SK-N-SH treated with all-trans-retinoic acid at 6 μM for 48 hours (cell line): ENCODE results near the gene PPP1R10.

Experiments
- ATAC-seq: fragments of 200-7000 bp; cut with Tn5 transposase; 3 replicates; pipeline ENCODE4 v1.9.1; 2020; ENCODE audit warnings: mild to moderate bottlenecking, moderate library complexity
- ARNTL ChIP-seq: fragments of 450-650 bp; formaldehyde crosslinking; IDR thresholded peaks from 2 replicates; pipeline ENCODE4 v1.5.0; 2020; ENCODE audit warnings: low read depth, mild to moderate bottlenecking, moderate library complexity, borderline replicate concordance
- BACH2 ChIP-seq: fragments of 250-450 bp; sonication (Bioruptor Pico); IDR thresholded peaks from 2 replicates; pipeline ENCODE4 v1.9.0; 2021; ENCODE audit warnings: mild to moderate bottlenecking, borderline replicate concordance
- CSDC2 ChIP-seq: fragments of 250-450 bp; sonication (Bioruptor Pico); IDR thresholded peaks from 2 replicates; pipeline ENCODE4 v1.5.0; 2020; ENCODE audit warnings: mild to moderate bottlenecking, moderate library complexity
- ESRRG ChIP-seq: fragments of 250-450 bp; sonication (Bioruptor Pico); IDR thresholded peaks from 2 replicates; pipeline ENCODE4 v1.6.1; 2021; ENCODE audit warnings: mild to moderate bottlenecking
- GLIS3 ChIP-seq: fragments of 250-450 bp; sonication (Bioruptor Pico); IDR thresholded peaks from 2 replicates; pipeline ENCODE4 v1.5.0; 2020; ENCODE audit warnings: mild to moderate bottlenecking, moderate library complexity
- ISL1 ChIP-seq: fragments of 250-450 bp; sonication (Bioruptor Pico); IDR thresholded peaks from 2 replicates; pipeline ENCODE4 v2.1.2; 2022; ENCODE audit warnings: mild to moderate bottlenecking, moderate library complexity
- OSR1 ChIP-seq: fragments of 250-450 bp; sonication (Bioruptor Pico); IDR thresholded peaks from 2 replicates; pipeline ENCODE4 v1.8.0; 2022; ENCODE audit warnings: moderate library complexity, mild to moderate bottlenecking, inconsistent platforms
- PPARA ChIP-seq: fragments of 250-450 bp; sonication (Bioruptor Pico); IDR thresholded peaks from 2 replicates; pipeline ENCODE4 v1.5.0; 2020; ENCODE audit warnings: mild to moderate bottlenecking, borderline replicate concordance
- RARB ChIP-seq: fragments of 250-450 bp; sonication (Bioruptor Pico); IDR thresholded peaks from 2 replicates; pipeline ENCODE4 v1.8.0; 2021; ENCODE audit warnings: mild to moderate bottlenecking, moderate library complexity
- SNAI2 ChIP-seq: fragments of 250-450 bp; sonication (Bioruptor Pico); IDR thresholded peaks from 2 replicates; pipeline ENCODE4 v1.5.0; 2020; ENCODE audit warnings: mild to moderate bottlenecking, moderate library complexity
- TCF4 ChIP-seq: fragments of 250-450 bp; sonication (Bioruptor Pico); IDR thresholded peaks from 2 replicates; pipeline ENCODE4 v1.8.0; 2021; ENCODE audit warnings: mild to moderate bottlenecking, moderate library complexity, borderline replicate concordance
- TOX ChIP-seq: fragments of 250-450 bp; sonication (Bioruptor Pico); IDR thresholded peaks from 2 replicates; pipeline ENCODE4 v1.8.0; 2021; ENCODE audit warnings: mild to moderate bottlenecking, moderate library complexity, borderline replicate concordance
- ZC3H10 ChIP-seq: fragments of 250-450 bp; sonication (Bioruptor Pico); IDR thresholded peaks from 2 replicates; pipeline ENCODE4 v1.5.1; 2021; ENCODE audit warnings: mild to moderate bottlenecking, moderate library complexity
- ZFP3 ChIP-seq: fragments of 250-450 bp; sonication (Bioruptor Pico); IDR thresholded peaks from 2 replicates; pipeline ENCODE4 v1.5.0; 2020; ENCODE audit warnings: mild to moderate bottlenecking, moderate library complexity
- ZFP30 ChIP-seq: fragments of 450-650 bp; formaldehyde crosslinking; IDR thresholded peaks from 2 replicates; pipeline ENCODE4 v1.5.0; 2022; ENCODE audit warnings: mild to moderate bottlenecking, moderate library complexity
- ZNF565 ChIP-seq: fragments of 450-650 bp; formaldehyde crosslinking; conservative IDR thresholded peaks from 2 replicates; pipeline ENCODE4 v1.5.0; 2020; ENCODE audit warnings: low read depth, mild to moderate bottlenecking, moderate library complexity
- ZNF70 ChIP-seq: fragments of 450-650 bp; formaldehyde crosslinking; IDR thresholded peaks from 2 replicates; pipeline ENCODE4 v1.5.0; 2020; ENCODE audit warnings: mild to moderate bottlenecking, moderate library complexity
- ZNF8 ChIP-seq: fragments of 450-650 bp; formaldehyde crosslinking; IDR thresholded peaks from 2 replicates; pipeline ENCODE4 v1.5.0; 2020; ENCODE audit warnings: mild to moderate bottlenecking, moderate library complexity
- TF ChIP-seq, protein P1 (sequence below): fragments of 250-450 bp; sonication (Bioruptor Pico); IDR thresholded peaks from 2 replicates; pipeline ENCODE4 v1.8.0; 2021; ENCODE audit warnings: low read depth, mild to moderate bottlenecking, moderate library complexity, borderline replicate concordance
- TF ChIP-seq, protein P2 (sequence below): fragments of 250-450 bp; sonication (Bioruptor Pico); IDR thresholded peaks from 2 replicates; pipeline ENCODE4 v1.5.1; 2021; ENCODE audit warnings: mild to moderate bottlenecking, moderate library complexity
- TF ChIP-seq, protein P3 (sequence below): fragments of 250-450 bp; sonication (Bioruptor Pico); IDR thresholded peaks from 2 replicates; pipeline ENCODE4 v1.5.1; 2020; ENCODE audit warnings: low read depth, mild to moderate bottlenecking, moderate library complexity
- TF ChIP-seq, protein P4 (sequence below): fragments of 250-450 bp; sonication (Bioruptor Pico); IDR thresholded peaks from 2 replicates; pipeline ENCODE4 v1.8.0; 2020; ENCODE audit warnings: mild to moderate bottlenecking, moderate library complexity, borderline replicate concordance
- TF ChIP-seq, protein P5 (sequence below): fragments of 250-450 bp; sonication (Bioruptor Pico); IDR thresholded peaks from 2 replicates; pipeline ENCODE4 v1.5.0; 2020; ENCODE audit warnings: mild to moderate bottlenecking, moderate library complexity

PPP1R10 gene

DNA sequence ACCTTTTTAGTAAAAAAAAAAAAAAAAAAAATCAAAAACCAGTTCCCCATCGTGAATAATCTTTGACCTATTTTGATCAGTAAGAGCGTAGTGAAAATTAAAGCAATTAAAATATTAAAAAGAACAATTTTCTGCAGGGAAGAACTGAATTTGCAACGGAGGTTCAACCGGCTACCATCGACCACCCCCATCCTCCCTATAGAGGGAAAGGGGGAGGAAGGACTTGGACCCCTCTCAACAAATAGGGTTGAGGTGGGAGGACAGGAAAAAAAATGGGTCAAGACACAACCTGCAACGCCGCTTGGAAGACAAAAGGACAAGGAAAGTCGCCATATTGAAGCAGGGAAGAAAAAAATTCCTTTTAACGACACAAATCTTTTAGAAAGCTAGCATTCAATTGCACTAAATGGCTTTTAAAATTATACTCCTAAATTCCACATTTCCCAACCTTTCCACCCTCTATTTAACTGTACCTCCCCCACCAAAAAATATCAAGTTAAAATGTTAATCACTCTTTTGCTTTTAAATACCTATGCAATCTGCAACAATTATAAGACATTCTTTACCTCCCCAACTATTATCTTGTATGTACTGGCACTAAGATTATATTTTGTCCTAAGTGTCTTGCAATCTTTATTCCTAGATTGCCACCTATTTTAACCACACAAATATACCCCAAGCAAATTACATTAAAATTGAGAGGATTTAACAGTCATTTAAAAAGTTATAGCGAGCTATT, 1.7 kb downstream of the PPP1R10 start:
- TF ChIP-seq, protein P1, sequence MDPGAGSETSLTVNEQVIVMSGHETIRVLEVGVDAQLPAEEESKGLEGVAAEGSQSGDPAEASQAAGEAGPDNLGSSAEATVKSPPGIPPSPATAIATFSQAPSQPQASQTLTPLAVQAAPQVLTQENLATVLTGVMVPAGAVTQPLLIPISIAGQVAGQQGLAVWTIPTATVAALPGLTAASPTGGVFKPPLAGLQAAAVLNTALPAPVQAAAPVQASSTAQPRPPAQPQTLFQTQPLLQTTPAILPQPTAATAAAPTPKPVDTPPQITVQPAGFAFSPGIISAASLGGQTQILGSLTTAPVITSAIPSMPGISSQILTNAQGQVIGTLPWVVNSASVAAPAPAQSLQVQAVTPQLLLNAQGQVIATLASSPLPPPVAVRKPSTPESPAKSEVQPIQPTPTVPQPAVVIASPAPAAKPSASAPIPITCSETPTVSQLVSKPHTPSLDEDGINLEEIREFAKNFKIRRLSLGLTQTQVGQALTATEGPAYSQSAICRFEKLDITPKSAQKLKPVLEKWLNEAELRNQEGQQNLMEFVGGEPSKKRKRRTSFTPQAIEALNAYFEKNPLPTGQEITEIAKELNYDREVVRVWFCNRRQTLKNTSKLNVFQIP (CRISPR knock-in tag), result peak; percentile 6; the same call in 1 of the 2 replicates
- TF ChIP-seq ZNF8 (CRISPR knock-in tag) (no peak), TOX (CRISPR knock-in tag) (peak; percentile 91), ZC3H10 (peak; percentile 25), GLIS3 (CRISPR knock-in tag) (peak; percentile 16), ISL1 (no peak), BACH2 (CRISPR knock-in tag) (no peak), CSDC2 (no peak; the same call in 1 of the 2 replicates), ZNF70 (no peak), ARNTL (CRISPR knock-in tag) (no peak; the same call in 1 of the 2 replicates), RARB (peak; percentile 96), ZFP30 (CRISPR knock-in tag) (no peak; the same call in 1 of the 2 replicates), ESRRG (CRISPR knock-in tag) (peak; percentile 86), OSR1 (no peak), ZNF565 (CRISPR knock-in tag) (no peak), ZFP3 (CRISPR knock-in tag) (no peak), SNAI2 (CRISPR knock-in tag) (no peak), TCF4 (CRISPR knock-in tag) (no peak), PPARA (CRISPR knock-in tag) (0 out of 2 replicates have a peak, but pooled peaks have one; percentile 77)
- TF ChIP-seq, protein P2, sequence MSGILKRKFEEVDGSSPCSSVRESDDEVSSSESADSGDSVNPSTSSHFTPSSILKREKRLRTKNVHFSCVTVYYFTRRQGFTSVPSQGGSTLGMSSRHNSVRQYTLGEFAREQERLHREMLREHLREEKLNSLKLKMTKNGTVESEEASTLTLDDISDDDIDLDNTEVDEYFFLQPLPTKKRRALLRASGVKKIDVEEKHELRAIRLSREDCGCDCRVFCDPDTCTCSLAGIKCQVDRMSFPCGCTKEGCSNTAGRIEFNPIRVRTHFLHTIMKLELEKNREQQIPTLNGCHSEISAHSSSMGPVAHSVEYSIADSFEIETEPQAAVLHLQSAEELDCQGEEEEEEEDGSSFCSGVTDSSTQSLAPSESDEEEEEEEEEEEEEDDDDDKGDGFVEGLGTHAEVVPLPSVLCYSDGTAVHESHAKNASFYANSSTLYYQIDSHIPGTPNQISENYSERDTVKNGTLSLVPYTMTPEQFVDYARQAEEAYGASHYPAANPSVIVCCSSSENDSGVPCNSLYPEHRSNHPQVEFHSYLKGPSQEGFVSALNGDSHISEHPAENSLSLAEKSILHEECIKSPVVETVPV (CRISPR knock-in tag), result peak; percentile 93
- TF ChIP-seq, protein P3, sequence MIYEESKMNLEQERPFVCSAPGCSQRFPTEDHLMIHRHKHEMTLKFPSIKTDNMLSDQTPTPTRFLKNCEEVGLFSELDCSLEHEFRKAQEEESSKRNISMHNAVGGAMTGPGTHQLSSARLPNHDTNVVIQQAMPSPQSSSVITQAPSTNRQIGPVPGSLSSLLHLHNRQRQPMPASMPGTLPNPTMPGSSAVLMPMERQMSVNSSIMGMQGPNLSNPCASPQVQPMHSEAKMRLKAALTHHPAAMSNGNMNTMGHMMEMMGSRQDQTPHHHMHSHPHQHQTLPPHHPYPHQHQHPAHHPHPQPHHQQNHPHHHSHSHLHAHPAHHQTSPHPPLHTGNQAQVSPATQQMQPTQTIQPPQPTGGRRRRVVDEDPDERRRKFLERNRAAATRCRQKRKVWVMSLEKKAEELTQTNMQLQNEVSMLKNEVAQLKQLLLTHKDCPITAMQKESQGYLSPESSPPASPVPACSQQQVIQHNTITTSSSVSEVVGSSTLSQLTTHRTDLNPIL (CRISPR knock-in tag), result peak; percentile 52; the same call in 1 of the 2 replicates
- TF ChIP-seq, protein P4, sequence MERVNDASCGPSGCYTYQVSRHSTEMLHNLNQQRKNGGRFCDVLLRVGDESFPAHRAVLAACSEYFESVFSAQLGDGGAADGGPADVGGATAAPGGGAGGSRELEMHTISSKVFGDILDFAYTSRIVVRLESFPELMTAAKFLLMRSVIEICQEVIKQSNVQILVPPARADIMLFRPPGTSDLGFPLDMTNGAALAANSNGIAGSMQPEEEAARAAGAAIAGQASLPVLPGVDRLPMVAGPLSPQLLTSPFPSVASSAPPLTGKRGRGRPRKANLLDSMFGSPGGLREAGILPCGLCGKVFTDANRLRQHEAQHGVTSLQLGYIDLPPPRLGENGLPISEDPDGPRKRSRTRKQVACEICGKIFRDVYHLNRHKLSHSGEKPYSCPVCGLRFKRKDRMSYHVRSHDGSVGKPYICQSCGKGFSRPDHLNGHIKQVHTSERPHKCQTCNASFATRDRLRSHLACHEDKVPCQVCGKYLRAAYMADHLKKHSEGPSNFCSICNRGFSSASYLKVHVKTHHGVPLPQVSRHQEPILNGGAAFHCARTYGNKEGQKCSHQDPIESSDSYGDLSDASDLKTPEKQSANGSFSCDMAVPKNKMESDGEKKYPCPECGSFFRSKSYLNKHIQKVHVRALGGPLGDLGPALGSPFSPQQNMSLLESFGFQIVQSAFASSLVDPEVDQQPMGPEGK (CRISPR knock-in tag), result peak; percentile 89
- TF ChIP-seq, protein P5, sequence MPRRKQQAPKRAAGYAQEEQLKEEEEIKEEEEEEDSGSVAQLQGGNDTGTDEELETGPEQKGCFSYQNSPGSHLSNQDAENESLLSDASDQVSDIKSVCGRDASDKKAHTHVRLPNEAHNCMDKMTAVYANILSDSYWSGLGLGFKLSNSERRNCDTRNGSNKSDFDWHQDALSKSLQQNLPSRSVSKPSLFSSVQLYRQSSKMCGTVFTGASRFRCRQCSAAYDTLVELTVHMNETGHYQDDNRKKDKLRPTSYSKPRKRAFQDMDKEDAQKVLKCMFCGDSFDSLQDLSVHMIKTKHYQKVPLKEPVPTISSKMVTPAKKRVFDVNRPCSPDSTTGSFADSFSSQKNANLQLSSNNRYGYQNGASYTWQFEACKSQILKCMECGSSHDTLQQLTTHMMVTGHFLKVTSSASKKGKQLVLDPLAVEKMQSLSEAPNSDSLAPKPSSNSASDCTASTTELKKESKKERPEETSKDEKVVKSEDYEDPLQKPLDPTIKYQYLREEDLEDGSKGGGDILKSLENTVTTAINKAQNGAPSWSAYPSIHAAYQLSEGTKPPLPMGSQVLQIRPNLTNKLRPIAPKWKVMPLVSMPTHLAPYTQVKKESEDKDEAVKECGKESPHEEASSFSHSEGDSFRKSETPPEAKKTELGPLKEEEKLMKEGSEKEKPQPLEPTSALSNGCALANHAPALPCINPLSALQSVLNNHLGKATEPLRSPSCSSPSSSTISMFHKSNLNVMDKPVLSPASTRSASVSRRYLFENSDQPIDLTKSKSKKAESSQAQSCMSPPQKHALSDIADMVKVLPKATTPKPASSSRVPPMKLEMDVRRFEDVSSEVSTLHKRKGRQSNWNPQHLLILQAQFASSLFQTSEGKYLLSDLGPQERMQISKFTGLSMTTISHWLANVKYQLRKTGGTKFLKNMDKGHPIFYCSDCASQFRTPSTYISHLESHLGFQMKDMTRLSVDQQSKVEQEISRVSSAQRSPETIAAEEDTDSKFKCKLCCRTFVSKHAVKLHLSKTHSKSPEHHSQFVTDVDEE (CRISPR knock-in tag), result no peak
- TF ChIP-seq, all 23 proteins: peak for 10

DNA sequence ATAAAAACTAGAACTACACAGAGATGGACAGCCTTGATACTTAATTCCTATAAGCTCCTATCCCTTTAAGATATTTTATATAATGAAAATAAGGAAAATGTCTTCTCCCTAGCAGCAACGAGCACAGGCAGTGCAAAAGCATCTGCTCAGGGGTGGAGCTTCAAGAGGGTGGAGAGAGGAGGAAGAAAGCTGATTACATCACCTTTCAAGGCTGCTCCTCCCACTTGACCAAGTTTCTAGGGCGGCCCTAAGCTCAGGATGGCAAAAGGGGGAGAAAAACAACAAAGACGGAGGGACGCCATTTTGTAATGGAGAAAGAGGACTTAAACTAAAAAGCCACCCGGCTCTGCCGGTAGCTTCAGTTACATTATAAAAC, 2.2 kb downstream of the PPP1R10 start:
- ATAC-seq, result peak; percentile 78
- TF ChIP-seq, protein P4 (CRISPR knock-in tag), result 0 out of 2 replicates have a peak, but pooled peaks have one; percentile 5
- TF ChIP-seq RARB, result no peak

More for the DNA sequence above, 1.7 kb downstream of the PPP1R10 start:
- ATAC-seq, result peak; percentile 14
